Measurements from ENCODE around the gene SURF6.

DNA sequence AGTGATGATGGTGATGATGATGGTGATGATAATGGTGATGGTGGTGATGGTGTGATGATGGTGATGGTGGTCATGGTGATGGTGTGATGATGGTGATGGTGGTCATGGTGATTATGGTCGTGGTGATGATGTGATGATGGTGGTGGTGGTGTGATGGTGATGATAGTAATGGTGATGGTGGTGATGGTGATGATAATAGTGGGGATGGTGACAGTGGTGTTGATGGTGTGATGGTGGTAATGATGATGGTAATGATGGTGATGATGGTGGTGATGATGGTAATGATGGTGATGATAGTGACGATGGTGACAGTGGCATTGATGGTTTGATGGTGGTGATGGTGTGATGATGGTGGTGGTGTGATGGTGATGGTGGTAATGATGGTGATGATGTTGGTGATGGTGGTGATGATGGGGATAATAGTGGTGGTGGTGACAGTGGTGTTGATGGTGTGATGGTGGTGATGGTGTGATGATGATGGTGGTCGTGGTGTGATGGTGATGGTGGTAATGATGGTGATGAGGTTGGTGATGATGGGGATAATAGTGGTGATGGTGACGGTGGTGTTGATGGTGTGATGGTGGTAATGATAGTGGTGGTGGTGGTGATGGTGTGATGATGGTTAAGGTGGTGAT, 46.6 kb upstream of the SURF6 start:
- TF ChIP-seq, protein P1, sequence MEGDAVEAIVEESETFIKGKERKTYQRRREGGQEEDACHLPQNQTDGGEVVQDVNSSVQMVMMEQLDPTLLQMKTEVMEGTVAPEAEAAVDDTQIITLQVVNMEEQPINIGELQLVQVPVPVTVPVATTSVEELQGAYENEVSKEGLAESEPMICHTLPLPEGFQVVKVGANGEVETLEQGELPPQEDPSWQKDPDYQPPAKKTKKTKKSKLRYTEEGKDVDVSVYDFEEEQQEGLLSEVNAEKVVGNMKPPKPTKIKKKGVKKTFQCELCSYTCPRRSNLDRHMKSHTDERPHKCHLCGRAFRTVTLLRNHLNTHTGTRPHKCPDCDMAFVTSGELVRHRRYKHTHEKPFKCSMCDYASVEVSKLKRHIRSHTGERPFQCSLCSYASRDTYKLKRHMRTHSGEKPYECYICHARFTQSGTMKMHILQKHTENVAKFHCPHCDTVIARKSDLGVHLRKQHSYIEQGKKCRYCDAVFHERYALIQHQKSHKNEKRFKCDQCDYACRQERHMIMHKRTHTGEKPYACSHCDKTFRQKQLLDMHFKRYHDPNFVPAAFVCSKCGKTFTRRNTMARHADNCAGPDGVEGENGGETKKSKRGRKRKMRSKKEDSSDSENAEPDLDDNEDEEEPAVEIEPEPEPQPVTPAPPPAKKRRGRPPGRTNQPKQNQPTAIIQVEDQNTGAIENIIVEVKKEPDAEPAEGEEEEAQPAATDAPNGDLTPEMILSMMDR (IDR thresholded peaks at IDR 0.05), result no peak
- TF ChIP-seq POLR2A (IDR thresholded peaks at IDR 0.05), result no peak
